Muscle of arm (tissue), 12 donors: ENCODE results near the gene GNA15. TPM values are rescaled to one million over a fixed set of nuclear protein-coding genes. Genes with fewer than 3 reads are reported as not detected.

Experiments
- DNase-seq: peaks from one replicate; pipeline ENCODE4 v3.0.0-alpha.2; 2013
- polyA plus RNA-seq, 12 donors: library from polyadenylated mRNA; unstranded; fragments of 120-200 nt; gene quantifications; one replicate each; pipeline ENCODE4 v1.2.1, GENCODE V29; 2013; ENCODE audit not compliant: insufficient read length in 12 of 12

Gene GNA15
- polyA plus RNA-seq, 12 donors: 0.93 to 8.7 (median 1.5) TPM; not detected in 2

GRCh38 chr19:3206216-3206953 lies 70.6 kb downstream of the GNA15 start:
- no peak for DNase-seq

- no peak for DNase-seq
Observed at GRCh38 chr19:3207461-3208242, 71.8 kb downstream of the GNA15 start.

GRCh38 chr19:3208317-3209207 lies 72.7 kb downstream of the GNA15 start:
- no peak for DNase-seq

GRCh38 chr19:3210347-3211017 lies 74.6 kb downstream of the GNA15 start:
- no peak for DNase-seq

- DNase-seq: no peak
Observed at GRCh38 chr19:3211191-3211590, 75.4 kb downstream of the GNA15 start.

GRCh38 chr19:3213159-3213558 lies 77.3 kb downstream of the GNA15 start:
- DNase-seq: no peak

Other genes with a start within 250 kb of the GNA15 start
- 10 to 100 TPM in 1 of 12 donors, 1 to 10 TPM in 9, not detected in 2; 2.9 to 11.6 (median 3.5) TPM for gene ZNF57, start 235.1 kb upstream of the GNA15 start, polyA plus RNA-seq
- 1 to 10 TPM in 10 of 12 donors, not detected in 2; 3.8 to 8.9 (median 4.8) TPM for gene ZNF77, start 191.1 kb upstream of the GNA15 start, polyA plus RNA-seq
- under 1 TPM in 10 of 12 donors, not detected in 2; 0.21 to 0.92 (median 0.63) TPM for gene TLE6, start 158.5 kb upstream of the GNA15 start, polyA plus RNA-seq
- 100 to 1,000 TPM in 1 of 12 donors, 10 to 100 TPM in 10, not detected in 1; 20.0 to 107 (median 28.4) TPM for gene TLE2, start 106.8 kb upstream of the GNA15 start, polyA plus RNA-seq
- gene TLE5, start 73.5 kb upstream of the GNA15 start, polyA plus RNA-seq: 1,000 to 10,000 TPM in 1 of 12 donors, 100 to 1,000 TPM in 11; 470 to 1,024 (median 663) TPM
- 100 to 1,000 TPM in 1 of 12 donors, 10 to 100 TPM in 11; 40.7 to 169 (median 59.3) TPM for gene GNA11, start 41.7 kb upstream of the GNA15 start, polyA plus RNA-seq
- 1 to 10 TPM in 1 of 12 donors, under 1 TPM in 9, not detected in 2; 0.12 to 1.7 (median 0.29) TPM for gene S1PR4, start 42.7 kb downstream of the GNA15 start, polyA plus RNA-seq
- 10 to 100 TPM in 11 of 12 donors, not detected in 1; 17.7 to 44.3 (median 24.3) TPM for gene NCLN, start 49.9 kb downstream of the GNA15 start, polyA plus RNA-seq
- 1 to 10 TPM in 1 of 12 donors, under 1 TPM in 10, not detected in 1; 0.04 to 8.5 (median 0.35) TPM for gene CELF5, start 88.6 kb downstream of the GNA15 start, polyA plus RNA-seq
- 100 to 1,000 TPM in 1 of 12 donors, 10 to 100 TPM in 11; 30.9 to 375 (median 38.9) TPM for gene NFIC, start 230.6 kb downstream of the GNA15 start, polyA plus RNA-seq